NCI-H748 (cell line): ENCODE data around the gene KIAA1755.

Experiments
- DNase-seq: peaks from one replicate; lab custom pipeline; 2025; ENCODE audit not compliant: unreplicated experiment; lab: John Stamatoyannopoulos, UW

KIAA1755 gene

GRCh38 chr20:38260378-38261053 is at the start of gene KIAA1755:
TSS of gene KIAA1755 (minus strand) at chr20:38260735. CDS start at chr20:38260500, 235 bp downstream.
- DNase-seq = no peak

GRCh38 chr20:38308447-38308846 is 47.9 kb upstream of the KIAA1755 start:
- DNase-seq = no peak

GRCh38 chr20:38308047-38308438 is 47.5 kb upstream of the KIAA1755 start:
- no peak for DNase-seq

GRCh38 chr20:38307371-38308046 is 47.0 kb upstream of the KIAA1755 start:
- no peak for DNase-seq

GRCh38 chr20:38306379-38306778 is 45.8 kb upstream of the KIAA1755 start:
- DNase-seq = no peak

GRCh38 chr20:38305541-38305940 is 45.0 kb upstream of the KIAA1755 start:
- no peak for DNase-seq

GRCh38 chr20:38304845-38305447 is 44.4 kb upstream of the KIAA1755 start:
- DNase-seq = peak; percentile 16

GRCh38 chr20:38303908-38304379 is 43.4 kb upstream of the KIAA1755 start, which contains the start of gene BPI:
TSS of gene BPI (plus strand) at chr20:38304156. CDS start at chr20:38304224, 68 bp downstream.
- no peak for DNase-seq

GRCh38 chr20:38302786-38303185 is 42.3 kb upstream of the KIAA1755 start:
- peak; percentile 28 for DNase-seq

GRCh38 chr20:38301309-38301708 is 40.8 kb upstream of the KIAA1755 start:
- no peak for DNase-seq

GRCh38 chr20:38300438-38300837 is 39.9 kb upstream of the KIAA1755 start:
- no peak for DNase-seq

- DNase-seq = no peak
Observed at GRCh38 chr20:38299963-38300362, 39.4 kb upstream of the KIAA1755 start.

- DNase-seq = no peak
Observed at GRCh38 chr20:38298768-38299288, 38.3 kb upstream of the KIAA1755 start.

- no peak for DNase-seq
Observed at GRCh38 chr20:38297916-38298674, 37.6 kb upstream of the KIAA1755 start.

GRCh38 chr20:38296433-38296832 is 35.9 kb upstream of the KIAA1755 start:
- DNase-seq = no peak

- DNase-seq = no peak
Observed at GRCh38 chr20:38295811-38296210, 35.3 kb upstream of the KIAA1755 start.

- no peak for DNase-seq
Observed at GRCh38 chr20:38294076-38294591, 33.6 kb upstream of the KIAA1755 start.

- no peak for DNase-seq
Observed at GRCh38 chr20:38293491-38294065, 33.0 kb upstream of the KIAA1755 start.

GRCh38 chr20:38291966-38292365 is 31.4 kb upstream of the KIAA1755 start:
- no peak for DNase-seq
